Measurements from ENCODE around the gene DYRK1A.
A peak's percentile ranks its signal among the peaks of the same experiment; 100 is the strongest.
"Not testable (repeated sequence)": the region's sequence is repeated elsewhere in the genome, so short reads cannot be mapped to it uniquely, and the experiment has no call there.

Gene DYRK1A

DNA sequence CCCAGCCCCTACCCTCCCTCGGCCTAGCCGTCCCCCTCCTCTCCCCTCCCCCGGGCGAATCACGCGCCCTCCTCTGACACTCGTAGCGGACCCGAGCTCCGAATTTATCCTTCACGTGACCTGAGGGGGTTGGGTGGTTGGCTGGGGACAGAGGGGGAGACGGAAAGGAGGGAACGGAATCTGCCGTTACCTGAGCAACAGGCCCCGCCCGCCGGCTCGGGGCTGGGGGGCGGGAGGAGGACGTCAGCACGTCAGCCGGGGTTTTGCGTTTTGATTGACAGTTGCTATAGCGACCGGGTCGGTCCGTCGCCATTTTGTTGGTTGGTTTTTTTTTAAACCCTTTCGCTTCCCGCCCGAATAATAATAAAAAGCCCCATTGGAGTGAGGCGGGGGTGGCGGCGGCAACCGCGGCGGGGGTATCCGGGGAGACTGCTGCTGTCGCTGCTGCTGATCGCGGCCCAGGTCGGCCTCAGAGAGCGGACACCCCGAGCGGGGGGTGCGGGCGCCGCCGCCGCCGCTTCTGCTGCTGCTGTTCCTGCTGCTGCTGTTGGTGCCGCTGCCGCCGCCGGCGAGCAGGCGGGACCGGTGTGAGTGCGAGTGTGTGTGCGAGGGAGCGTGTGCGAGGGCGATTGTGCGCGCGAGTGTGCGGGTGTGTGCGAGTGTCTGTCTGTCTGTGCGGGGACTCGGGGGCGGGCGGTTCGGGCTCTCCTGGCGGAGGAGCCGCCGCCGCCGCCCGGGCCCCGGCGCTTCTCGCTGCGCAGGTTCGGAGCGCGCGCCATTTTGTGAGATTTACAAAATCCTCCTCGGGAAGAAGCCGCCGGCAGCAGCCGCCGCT is at the start of gene DYRK1A:
Gene DYRK1A (plus strand): TSS at position 292 of the 835 bp plus-strand sequence. CDS start 53,602 bp downstream, outside the sequence.
- POLR2A ChIA-PET (ENCODE audit: low non-redundant PET): interaction anchor here (0.6 to 2.1 kb wide), 3 partner anchors 47 to 197 kb away, joined by 3 to 6 read pairs (median 3); partner anchors contain the start of gene VPS26C
- H3K27ac ChIP-seq: peak within 1 kb of the TSS; percentile 98
- TF ChIP-seq, protein P1, sequence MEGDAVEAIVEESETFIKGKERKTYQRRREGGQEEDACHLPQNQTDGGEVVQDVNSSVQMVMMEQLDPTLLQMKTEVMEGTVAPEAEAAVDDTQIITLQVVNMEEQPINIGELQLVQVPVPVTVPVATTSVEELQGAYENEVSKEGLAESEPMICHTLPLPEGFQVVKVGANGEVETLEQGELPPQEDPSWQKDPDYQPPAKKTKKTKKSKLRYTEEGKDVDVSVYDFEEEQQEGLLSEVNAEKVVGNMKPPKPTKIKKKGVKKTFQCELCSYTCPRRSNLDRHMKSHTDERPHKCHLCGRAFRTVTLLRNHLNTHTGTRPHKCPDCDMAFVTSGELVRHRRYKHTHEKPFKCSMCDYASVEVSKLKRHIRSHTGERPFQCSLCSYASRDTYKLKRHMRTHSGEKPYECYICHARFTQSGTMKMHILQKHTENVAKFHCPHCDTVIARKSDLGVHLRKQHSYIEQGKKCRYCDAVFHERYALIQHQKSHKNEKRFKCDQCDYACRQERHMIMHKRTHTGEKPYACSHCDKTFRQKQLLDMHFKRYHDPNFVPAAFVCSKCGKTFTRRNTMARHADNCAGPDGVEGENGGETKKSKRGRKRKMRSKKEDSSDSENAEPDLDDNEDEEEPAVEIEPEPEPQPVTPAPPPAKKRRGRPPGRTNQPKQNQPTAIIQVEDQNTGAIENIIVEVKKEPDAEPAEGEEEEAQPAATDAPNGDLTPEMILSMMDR (conservative IDR thresholded peaks at IDR 0.05; ENCODE audit: low read depth): no peak
- CTCF ChIA-PET: interaction anchor here (1.0 kb wide), 1 partner anchor 99 kb away, joined by 4 read pairs; the partner anchor contains the start of gene VPS26C
- DNase-seq (ENCODE audit: low spot score): peak; percentile 99

DNA sequence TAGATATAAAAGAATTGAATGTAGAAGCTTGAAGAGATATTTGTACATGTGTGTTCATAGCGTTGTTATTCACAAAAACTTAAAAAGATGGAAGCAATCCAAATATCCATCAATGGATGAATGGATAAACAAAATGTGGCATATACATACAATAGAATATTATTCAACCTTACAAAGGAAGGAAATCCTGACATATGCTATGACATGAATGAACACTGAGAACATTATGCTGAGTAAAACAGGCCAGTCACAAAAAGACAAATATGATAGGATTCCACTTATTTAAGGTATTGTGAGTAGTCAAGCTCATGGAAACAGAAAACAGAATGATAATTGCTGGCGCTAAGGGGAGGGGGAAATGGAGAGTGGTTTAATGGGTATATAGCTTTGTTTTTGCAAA is 47.0 kb upstream of the DYRK1A start:
- POLR2A ChIA-PET (ENCODE audit: low non-redundant PET): interaction anchor here (0.7 kb wide), 1 partner anchor 47 kb away, joined by 3 read pairs; the partner anchor contains the start of gene DYRK1A

DNA sequence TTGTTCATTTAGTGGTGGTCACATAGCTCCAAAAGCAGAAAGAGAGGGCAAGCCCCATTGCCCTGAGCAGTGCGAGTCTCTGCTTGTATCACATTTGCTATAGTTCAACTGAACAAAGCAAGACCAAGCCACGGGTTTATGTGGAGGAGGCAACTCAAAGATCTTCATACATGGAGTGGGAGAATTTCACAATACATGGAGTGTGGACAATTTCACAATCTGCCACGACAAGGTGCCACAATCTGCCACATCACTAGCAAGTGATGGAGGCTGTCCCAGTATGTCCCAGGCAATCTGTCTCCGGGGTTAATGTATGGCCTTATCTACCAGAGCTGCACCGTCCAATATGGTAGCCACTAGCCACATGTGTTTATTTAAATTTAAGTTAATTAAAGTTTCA is 44.5 kb upstream of the DYRK1A start:
- CTCF ChIA-PET: no interaction called here
- POLR2A ChIA-PET (ENCODE audit: low non-redundant PET): no interaction called here
- no peak overlapping the region for H3K27ac ChIP-seq
- DNase-seq (ENCODE audit: low spot score): no peak
- TF ChIP-seq, protein P1 (conservative IDR thresholded peaks at IDR 0.05; ENCODE audit: low read depth): no peak

More for the DNA sequence above, 47.0 kb upstream of the DYRK1A start:
- TF ChIP-seq, protein P1 (conservative IDR thresholded peaks at IDR 0.05; ENCODE audit: low read depth): no peak
- DNase-seq (ENCODE audit: low spot score): no peak
- H3K27ac ChIP-seq: no peak overlapping the region
- CTCF ChIA-PET: no interaction called here

DNA sequence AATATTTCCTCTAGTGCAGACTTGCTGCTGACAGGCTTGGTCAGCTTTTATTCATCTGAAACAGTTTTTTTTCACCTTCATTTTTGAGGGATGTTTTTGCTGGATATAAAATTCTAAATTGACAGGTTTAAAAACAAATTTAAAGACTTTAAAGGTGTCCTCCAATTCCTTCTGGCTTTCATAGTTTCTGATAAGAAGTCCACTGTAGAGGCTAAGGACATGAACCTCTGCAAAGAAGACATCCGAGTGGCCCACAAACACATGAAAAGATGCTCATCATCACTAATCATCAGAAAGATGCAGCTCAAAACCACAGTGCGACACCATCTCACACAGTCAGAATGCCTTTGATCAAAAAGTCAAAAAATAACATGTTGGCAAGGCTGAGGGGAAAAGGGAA is 42.0 kb upstream of the DYRK1A start:
- ChIA-PET CTCF (no interaction called here), POLR2A (ENCODE audit: low non-redundant PET) (no interaction called here)
- no peak for DNase-seq (ENCODE audit: low spot score)
- H3K27ac ChIP-seq: no peak overlapping the region
- TF ChIP-seq, protein P1 (conservative IDR thresholded peaks at IDR 0.05; ENCODE audit: low read depth): no peak

DNA sequence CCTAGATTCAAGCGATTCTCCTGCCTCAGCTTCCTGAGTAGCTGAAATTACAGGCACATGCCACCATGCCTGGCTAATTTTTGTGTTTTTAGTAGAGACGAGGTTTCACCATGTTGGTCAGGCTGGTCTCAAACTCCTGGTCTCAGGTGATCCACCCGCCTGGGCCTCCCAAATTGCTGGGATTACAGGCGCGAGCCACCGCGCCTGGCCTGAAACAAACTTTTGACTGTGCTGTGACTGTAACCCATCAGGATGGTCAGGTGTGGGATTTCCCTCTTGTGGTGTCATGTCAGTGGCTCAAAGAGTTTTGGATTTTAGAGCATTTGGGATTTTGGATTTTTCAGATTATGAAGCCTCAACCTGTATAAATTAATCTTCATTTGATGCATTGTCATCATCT is 38.4 kb upstream of the DYRK1A start:
- CTCF ChIA-PET; DNase-seq (ENCODE audit: low spot score); POLR2A ChIA-PET (ENCODE audit: low non-redundant PET); H3K27ac ChIP-seq: not testable (repeated sequence)

DNA sequence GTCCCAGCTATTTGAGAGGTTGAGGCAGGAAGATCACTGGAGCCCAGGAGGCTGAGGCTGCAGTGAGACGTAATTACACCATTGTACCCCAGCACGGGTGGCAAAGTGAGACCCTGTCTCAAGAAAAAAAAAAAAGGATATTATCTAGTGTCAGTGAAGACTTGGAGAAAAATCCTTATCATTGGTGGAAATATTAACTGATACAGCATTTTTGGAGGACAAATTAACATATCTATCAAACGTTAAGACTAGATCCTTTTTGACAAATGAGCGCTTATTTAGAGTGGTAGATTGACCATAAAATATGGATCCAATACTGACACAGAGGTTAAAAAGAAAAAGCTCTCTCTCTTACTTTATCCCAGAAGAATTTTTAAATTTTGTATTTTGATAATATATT is 35.2 kb upstream of the DYRK1A start:
- DNase-seq (ENCODE audit: low spot score): no peak
- no peak overlapping the region for H3K27ac ChIP-seq
- ChIA-PET POLR2A (ENCODE audit: low non-redundant PET) (interaction anchor here (0.6 kb wide), 2 partner anchors 29 to 49 kb away, joined by 4 to 8 read pairs; no protein-coding TSS in a partner anchor), CTCF (no interaction called here)
- TF ChIP-seq, protein P1 (conservative IDR thresholded peaks at IDR 0.05; ENCODE audit: low read depth): no peak

DNA sequence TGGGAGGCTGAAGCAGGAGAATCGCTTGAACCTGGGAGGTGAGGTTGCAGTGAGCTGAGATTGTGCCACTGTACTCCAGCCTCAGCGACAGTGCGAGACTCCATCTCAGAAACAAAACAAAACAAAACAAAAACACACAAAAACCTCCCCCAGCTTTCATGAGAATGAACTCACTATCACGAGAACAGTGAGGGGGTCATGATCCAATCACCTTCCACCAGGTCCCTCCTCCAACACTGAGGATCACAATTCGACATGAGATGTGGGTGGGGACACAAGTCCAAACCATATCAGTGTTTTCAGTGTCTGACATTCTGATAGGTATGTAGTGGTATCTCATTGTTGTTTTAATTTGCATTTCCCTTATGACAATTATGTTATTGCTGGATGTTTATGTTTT is 31.5 kb upstream of the DYRK1A start:
- CTCF ChIA-PET: no interaction called here
- H3K27ac ChIP-seq: no peak overlapping the region
- no peak for DNase-seq (ENCODE audit: low spot score)
- POLR2A ChIA-PET (ENCODE audit: low non-redundant PET): no interaction called here
- TF ChIP-seq, protein P1 (conservative IDR thresholded peaks at IDR 0.05; ENCODE audit: low read depth): no peak

Data from RWPE1 (cell line).